Breast epithelium (tissue), 3 donors: ENCODE measurements around the gene TRIM47.

Experiments used
- POLR2A ChIP-seq: fragments of 450-650 bp; IDR thresholded peaks from one replicate; pipeline ENCODE4 v1.6.1; 2016; ENCODE audit warnings: antibody characterized with exemption, mild to moderate bottlenecking, moderate library complexity
- POLR2AphosphoS5 ChIP-seq, 3 donors: sonication (generic); formaldehyde crosslinking; IDR thresholded peaks; one replicate each; pipeline ENCODE4 v1.6.1; 2017; ENCODE audit warnings: antibody characterized with exemption in 3 of 3
- TF ChIP-seq, protein P1 (sequence below), 3 donors: fragments of 450-650 bp; IDR thresholded peaks; one replicate each; pipeline ENCODE4 v1.5.1; 2016 to 2017; ENCODE audit warnings: antibody characterized with exemption in 3 of 3, mild to moderate bottlenecking in 3 of 3, moderate library complexity in 3 of 3

DNA sequence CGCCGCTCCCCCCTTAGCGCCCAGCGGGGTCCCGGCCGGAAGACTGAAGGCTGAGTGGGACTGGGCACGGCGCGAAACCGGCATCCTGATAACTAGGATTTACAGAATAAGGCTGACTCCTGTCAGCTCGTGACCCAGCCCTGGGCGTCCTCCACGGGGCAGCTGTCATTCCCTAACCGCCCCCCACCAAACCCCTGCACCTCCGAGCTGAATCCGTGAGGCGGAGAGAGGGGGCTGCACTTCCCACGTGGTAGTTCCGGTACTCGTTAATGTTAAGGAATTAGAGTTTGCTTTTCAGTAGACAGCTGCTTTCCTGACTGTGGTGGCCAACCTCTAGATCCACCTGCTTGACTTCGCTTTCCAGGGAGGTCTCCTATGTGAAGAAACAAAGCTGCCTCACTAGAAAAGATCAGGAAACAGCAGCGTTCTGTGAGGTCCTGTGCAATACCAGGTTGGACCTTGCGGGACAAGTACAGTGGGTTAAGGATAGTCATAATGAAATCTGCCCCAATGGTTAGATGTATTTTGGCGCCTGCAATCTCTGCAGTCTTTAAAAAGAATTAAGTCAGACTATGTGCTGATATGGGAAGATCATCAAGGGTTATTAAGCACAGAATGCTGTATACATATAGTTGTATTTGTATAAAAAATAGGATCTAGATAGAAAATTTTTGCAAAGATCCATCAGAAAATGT lies 22.2 kb downstream of the TRIM47 start:
- TF ChIP-seq, protein P1, sequence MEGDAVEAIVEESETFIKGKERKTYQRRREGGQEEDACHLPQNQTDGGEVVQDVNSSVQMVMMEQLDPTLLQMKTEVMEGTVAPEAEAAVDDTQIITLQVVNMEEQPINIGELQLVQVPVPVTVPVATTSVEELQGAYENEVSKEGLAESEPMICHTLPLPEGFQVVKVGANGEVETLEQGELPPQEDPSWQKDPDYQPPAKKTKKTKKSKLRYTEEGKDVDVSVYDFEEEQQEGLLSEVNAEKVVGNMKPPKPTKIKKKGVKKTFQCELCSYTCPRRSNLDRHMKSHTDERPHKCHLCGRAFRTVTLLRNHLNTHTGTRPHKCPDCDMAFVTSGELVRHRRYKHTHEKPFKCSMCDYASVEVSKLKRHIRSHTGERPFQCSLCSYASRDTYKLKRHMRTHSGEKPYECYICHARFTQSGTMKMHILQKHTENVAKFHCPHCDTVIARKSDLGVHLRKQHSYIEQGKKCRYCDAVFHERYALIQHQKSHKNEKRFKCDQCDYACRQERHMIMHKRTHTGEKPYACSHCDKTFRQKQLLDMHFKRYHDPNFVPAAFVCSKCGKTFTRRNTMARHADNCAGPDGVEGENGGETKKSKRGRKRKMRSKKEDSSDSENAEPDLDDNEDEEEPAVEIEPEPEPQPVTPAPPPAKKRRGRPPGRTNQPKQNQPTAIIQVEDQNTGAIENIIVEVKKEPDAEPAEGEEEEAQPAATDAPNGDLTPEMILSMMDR (IDR thresholded peaks at IDR 0.05) = peak in 2 of 3 donors; percentile 8 to 16
- TF ChIP-seq POLR2AphosphoS5 (IDR thresholded peaks at IDR 0.05) = no peak
- no peak for TF ChIP-seq POLR2A
